HCT116 (cell line): Measurements from ENCODE around the gene PSG7. TPM values are rescaled to one million over a fixed set of nuclear protein-coding genes. Genes with fewer than 3 reads are reported as not detected.
"Not testable (repeated sequence)": the region's sequence is repeated elsewhere in the genome, so short reads cannot be mapped to it uniquely, and the experiment has no call there.

Experiments
- ATAC-seq: fragments of 200-7000 bp; cut with Tn5 transposase; 2 replicates; pipeline ENCODE4 v1.9.1; 2020; ENCODE audit warnings: mild to moderate bottlenecking, moderate library complexity
- Bru-seq: library from RNA; stranded (reverse); fragments of 400-500 nt; gene quantifications from one replicate; lab custom pipeline; 2021; lab: Mats Ljungman, UMichigan
- BruChase-seq, 2 experiments: library from RNA; stranded (reverse); fragments of 400-500 nt; gene quantifications; one replicate each; lab custom pipeline; 2021; lab: Mats Ljungman, UMichigan
- BruUV-seq: library from RNA; stranded (reverse); fragments of 400-500 nt; replicated peaks from 2 replicates; lab custom pipeline; 2021; lab: Mats Ljungman, UMichigan
- CTCF ChIA-PET: fragments of 300-600 bp; sonication (Branson Sonifier 250); formaldehyde crosslinking; loops from one replicate; lab custom pipeline; 2021; ENCODE audit warnings: antibody characterized with exemption; lab: Charles Lee
- POLR2A ChIA-PET: fragments of 300-600, 350-600 bp; sonication (Branson Sonifier 250); formaldehyde crosslinking; loops from one replicate; lab custom pipeline; 2021; ENCODE audit warnings: antibody characterized with exemption; lab: Charles Lee
- RAD21 ChIA-PET, 2 experiments: fragments of 300-600 bp; sonication (Branson Sonifier 250); formaldehyde crosslinking; loops; one replicate each; lab custom pipeline; 2023; ENCODE audit warnings: low total read pairs in 2 of 2; ENCODE audit not compliant: uncharacterized antibody in 2 of 2, unreplicated experiment in 2 of 2, low non-redundant PET in 1 of 2; lab: Charles Lee
- DNase-seq: peaks from one replicate; pipeline ENCODE4 v3.0.0-alpha.2; 2010; ENCODE audit warnings: low read depth, low spot score
- H2AFZ ChIP-seq: fragments of 200-600 bp; shearing (Covaris generic), sonication (generic); 2 replicates; pipeline ENCODE4 v1.6.1; 2017; ENCODE audit warnings: low read depth, mixed run types, mixed read lengths, antibody characterized with exemption, low read length; ENCODE audit not compliant: poor library complexity, severe bottlenecking
- H3K27ac ChIP-seq: 2 replicates; pipeline ENCODE4 v1.5.1; 2012; ENCODE audit warnings: low read depth, low read length
- H3K27me3 ChIP-seq: fragments of 200-600 bp; sonication (generic); 2 replicates; pipeline ENCODE4 v1.6.1; 2016; ENCODE audit warnings: mixed run types, low read length, mixed read lengths; ENCODE audit not compliant: insufficient read depth
- H3K36me3 ChIP-seq, 2 experiments: fragments of 200-500 bp in 1 of 2; fragments of 200-600 bp in 1 of 2; sonication (Bioruptor generic) in 1 of 2; sonication (generic) in 1 of 2; 2 replicates each; pipeline versions ENCODE4 v1.5.1 to v1.6.1; 2014 to 2016; ENCODE audit warnings: low read length in 2 of 2, inconsistent platforms in 1 of 2, mixed read lengths in 1 of 2, mixed run types in 1 of 2; ENCODE audit not compliant: insufficient read depth in 2 of 2, control insufficient read depth in 1 of 2
- H3K4me1 ChIP-seq, 2 experiments: fragments of 200-600 bp in 1 of 2; sonication (generic) in 1 of 2; 2 replicates each; pipeline versions ENCODE4 v1.5.1 to v1.6.1; 2012 to 2017; ENCODE audit warnings: low read length in 2 of 2, inconsistent platforms in 1 of 2, mild to moderate bottlenecking in 1 of 2, mixed read lengths in 1 of 2, mixed run types in 1 of 2, moderate library complexity in 1 of 2; ENCODE audit not compliant: insufficient read depth in 2 of 2, control insufficient read depth in 1 of 2
- H3K4me2 ChIP-seq: fragments of 200-600 bp; sonication (generic); 2 replicates; pipeline ENCODE4 v1.6.1; 2017; ENCODE audit warnings: mixed run types, low read length, mixed read lengths
- H3K4me3 ChIP-seq, 2 experiments: fragments of 200-600 bp in 1 of 2; sonication (generic) in 1 of 2; replicated peaks in 1 of 2; 2 replicates each; pipeline ENCODE4 v1.5.1; 2011 to 2016; ENCODE audit warnings: low read length in 2 of 2, control low read depth in 1 of 2, low read depth in 1 of 2, mild to moderate bottlenecking in 1 of 2, mixed read lengths in 1 of 2, mixed run types in 1 of 2
- H3K79me2 ChIP-seq: fragments of 200-600 bp; sonication (generic); 2 replicates; pipeline ENCODE4 v1.6.1; 2017; ENCODE audit warnings: mild to moderate bottlenecking, mixed run types, low read length, moderate library complexity, mixed read lengths; ENCODE audit not compliant: insufficient read depth
- H3K9ac ChIP-seq: fragments of 200-600 bp; sonication (generic); 2 replicates; pipeline ENCODE4 v1.6.1; 2016; ENCODE audit warnings: low read length, mixed read lengths
- H3K9me2 ChIP-seq: fragments of 200-600 bp; sonication (generic), shearing (Covaris generic); 2 replicates; pipeline ENCODE4 v1.6.1; 2017; ENCODE audit warnings: mixed run types, mild to moderate bottlenecking, moderate library complexity; ENCODE audit not compliant: insufficient read depth
- H3K9me3 ChIP-seq, 2 experiments: fragments of 200-500 bp in 1 of 2; fragments of 200-600 bp in 1 of 2; sonication (Bioruptor generic) in 1 of 2; sonication (generic) in 1 of 2; 2 replicates each; pipeline ENCODE4 v1.6.1; 2014 to 2017; ENCODE audit warnings: low read length in 2 of 2, mixed read lengths in 2 of 2, inconsistent platforms in 1 of 2, low read depth in 1 of 2, mild to moderate bottlenecking in 1 of 2, mixed run types in 1 of 2, moderate library complexity in 1 of 2; ENCODE audit not compliant: control insufficient read depth in 1 of 2, insufficient read depth in 1 of 2
- H4K20me1 ChIP-seq: fragments of 200-600 bp; sonication (generic), shearing (Covaris generic); 2 replicates; pipeline ENCODE4 v1.6.1; 2017; ENCODE audit warnings: mixed run types, mild to moderate bottlenecking, moderate library complexity; ENCODE audit not compliant: insufficient read depth
- EGR1 ChIP-seq: IDR thresholded peaks from 2 replicates; pipeline ENCODE4 v1.6.1; 2012; ENCODE audit warnings: low read depth
- EZH2 ChIP-seq: fragments of 200-600 bp; sonication (generic); IDR thresholded peaks from 2 replicates; pipeline ENCODE4 v1.6.1; 2017; ENCODE audit warnings: antibody characterized with exemption, mixed run types
- EZH2phosphoT487 ChIP-seq: fragments of 200-600 bp; IDR thresholded peaks from 2 replicates; pipeline ENCODE4 v1.6.1; 2018; ENCODE audit warnings: antibody characterized with exemption, borderline replicate concordance
- JUND ChIP-seq: IDR thresholded peaks from 2 replicates; pipeline ENCODE4 v1.6.1; 2012
- POLR2A ChIP-seq: IDR thresholded peaks from 2 replicates; pipeline ENCODE4 v1.7.0; 2011; ENCODE audit warnings: borderline replicate concordance; ENCODE audit not compliant: insufficient read depth, insufficient read length; ENCODE audit errors: extremely low read depth
- TCF7L2 ChIP-seq: IDR thresholded peaks from 2 replicates; pipeline ENCODE4 v1.7.0; 2011; ENCODE audit warnings: borderline replicate concordance, inconsistent platforms; ENCODE audit not compliant: insufficient read depth, insufficient read length; ENCODE audit errors: extremely low read depth
- ZBTB33 ChIP-seq: IDR thresholded peaks from 2 replicates; pipeline ENCODE4 v1.6.1; 2011; ENCODE audit warnings: mild to moderate bottlenecking, low read length, moderate library complexity; ENCODE audit not compliant: insufficient replicate concordance; ENCODE audit errors: extremely low read depth
- ZNF274 ChIP-seq: fragments of 200-500 bp; sonication (Bioruptor generic); IDR thresholded peaks from 2 replicates; pipeline ENCODE4 v1.6.1; 2014; ENCODE audit warnings: mild to moderate bottlenecking, low read depth, low read length, inconsistent platforms
- intact Hi-C: fragments of 100-400 bp; cut with micrococcal nuclease; formaldehyde crosslinking; loops from 2 replicates; pipeline ENCODE4 v1.10.0; 2022
- long read RNA-seq: library from polyadenylated mRNA; unstranded; transcript quantifications from one replicate; pipeline ENCODE4 v2.0.0, GENCODE V29; 2021; ENCODE audit not compliant: unreplicated experiment
- polyA plus RNA-seq: library from polyadenylated mRNA; unstranded; fragments of >200 nt; gene quantifications from 2 replicates; pipeline ENCODE4 v1.2.1, GENCODE V29; 2012; ENCODE audit warnings: missing spikeins
- total RNA-seq: library from RNA; stranded (reverse); gene quantifications from one replicate; pipeline ENCODE4 v1.2.1, GENCODE V29; 2021; ENCODE audit not compliant: unreplicated experiment

The PSG7 gene
- total RNA-seq, result not detected
- polyA plus RNA-seq, result 0.04 TPM in 1 of 2 replicates, not detected in the other
- Bru-seq, nascent RNA, result not detected
- BruChase-seq, experiment 1, labeled RNA remaining after a 6-hour chase, result not detected
- not detected for BruChase-seq, experiment 2, labeled RNA remaining after a 2-hour chase
- long read RNA-seq, result 0 reads

- RAD21 ChIA-PET, H2AFZ ChIP-seq, H3K27ac ChIP-seq, H3K4me3 ChIP-seq, DNase-seq, H3K79me2 ChIP-seq, intact Hi-C loops, BruUV-seq, POLR2A ChIA-PET, H3K9me3 ChIP-seq, ATAC-seq, H3K9ac ChIP-seq, H4K20me1 ChIP-seq, H3K9me2 ChIP-seq, H3K4me1 ChIP-seq, CTCF ChIA-PET, H3K4me2 ChIP-seq, H3K27me3 ChIP-seq, H3K36me3 ChIP-seq: not testable (repeated sequence)
Measured at GRCh38 chr19:42937107-42937506, at the start of gene PSG7. Gene PSG7, minus strand, starts transcription at chr19:42937207. Its CDS starts 131 bp downstream, at chr19:42937076.

GRCh38 chr19:42985588-42985987, 48.6 kb upstream of the PSG7 start:
- TF ChIP-seq POLR2A, result no peak
- no peak for TF ChIP-seq EGR1
- TF ChIP-seq JUND, result no peak
- no peak for TF ChIP-seq TCF7L2
- TF ChIP-seq EZH2phosphoT487, result no peak
- TF ChIP-seq ZBTB33, result no peak
- no peak for TF ChIP-seq ZNF274
- no peak for TF ChIP-seq EZH2
- TF ChIP-seq, all 23 proteins: peak for 0
- H3K9me2 ChIP-seq, result no peaks in the 10 kb centered on the region
- ChIA-PET RAD21 (no interaction called here), CTCF (no interaction called here), POLR2A (no interaction called here)
- no TSS peak for BruUV-seq
- H3K79me2 ChIP-seq, result no peaks in the 10 kb centered on the region
- H3K9ac ChIP-seq, result no peak overlapping the region
- intact Hi-C loops, result no loop called here
- ATAC-seq (no peak), DNase-seq (no peak)
- H3K4me1 ChIP-seq, result no peaks in the 10 kb centered on the region
- H3K4me2 ChIP-seq, result no peak overlapping the region
- H4K20me1 ChIP-seq, result no peaks in the 10 kb centered on the region
- no peak overlapping the region for H3K27ac ChIP-seq
- no peaks in the 10 kb centered on the region for H3K36me3 ChIP-seq
- no peaks in the 10 kb centered on the region for H3K9me3 ChIP-seq
- H3K4me3 ChIP-seq, result no peak overlapping the region
- peaks cover 6% of the 10 kb centered on the region; the same call in 1 of the 2 replicates for H3K27me3 ChIP-seq
- H2AFZ ChIP-seq, result no peak overlapping the region

GRCh38 chr19:42982111-42982510, 45.1 kb upstream of the PSG7 start:
- BruUV-seq, H3K4me3 ChIP-seq, H3K9me2 ChIP-seq, H3K9me3 ChIP-seq, ATAC-seq, RAD21 ChIA-PET, H3K27ac ChIP-seq, DNase-seq, H3K4me1 ChIP-seq, H3K79me2 ChIP-seq, H3K4me2 ChIP-seq, H3K36me3 ChIP-seq, CTCF ChIA-PET, POLR2A ChIA-PET, H3K9ac ChIP-seq, H2AFZ ChIP-seq, H4K20me1 ChIP-seq, H3K27me3 ChIP-seq, intact Hi-C loops: not testable (repeated sequence)
